H1 (cell line): ENCODE measurements around the gene PRR5L. TPM values are rescaled to one million over a fixed set of nuclear protein-coding genes. Genes with fewer than 3 reads are reported as not detected.

Source experiments
- CTCF ChIA-PET: fragments of 300-600 bp; sonication (Branson Sonifier 250); formaldehyde crosslinking; loops from one replicate; lab custom pipeline; 2021; ENCODE audit not compliant: partially characterized antibody; lab: Charles Lee
- POLR2A ChIA-PET: fragments of 300-600 bp; sonication (Branson Sonifier 250); formaldehyde crosslinking; loops from one replicate; lab custom pipeline; 2021; ENCODE audit warnings: inconsistent platforms; ENCODE audit not compliant: partially characterized antibody; lab: Charles Lee
- DNase-seq, 2 experiments: peaks; one replicate each; pipeline versions ENCODE4 v3.0.0 to v3.0.0-alpha.2; 2010 to 2022; ENCODE audit warnings: low spot score in 2 of 2, low read depth in 1 of 2, mixed read lengths in 1 of 2
- FAIRE-seq: peaks from 2 replicates; lab custom pipeline; 2011; peaks lifted over from hg19 to GRCh38; lab: Jason Lieb, UNC
- H2AFZ ChIP-seq: 2 replicates; pipeline ENCODE4 v1.8.1; 2012; ENCODE audit warnings: low read length, inconsistent platforms
- H2AK5ac ChIP-seq: 2 replicates; pipeline ENCODE4 v1.6.1; 2013; ENCODE audit warnings: low read depth, low read length
- H2BK120ac ChIP-seq: replicated peaks from 2 replicates; pipeline ENCODE3; 2013; ENCODE audit warnings: low read depth, low read length, inconsistent platforms
- H2BK12ac ChIP-seq: 2 replicates; pipeline ENCODE4 v1.6.1; 2013; ENCODE audit warnings: low read depth, low read length
- H2BK15ac ChIP-seq: 2 replicates; pipeline ENCODE4 v1.6.1; 2013; ENCODE audit warnings: low read length
- H2BK20ac ChIP-seq: 2 replicates; pipeline ENCODE4 v1.6.1; 2013; ENCODE audit warnings: low read length
- H2BK5ac ChIP-seq: 2 replicates; pipeline ENCODE4 v1.6.1; 2013; ENCODE audit warnings: low read depth, low read length
- H3K14ac ChIP-seq: 2 replicates; pipeline ENCODE4 v1.6.1; 2013; ENCODE audit warnings: inconsistent platforms; ENCODE audit not compliant: insufficient read length
- H3K18ac ChIP-seq: 2 replicates; pipeline ENCODE4 v1.6.1; 2013; ENCODE audit warnings: low read length; ENCODE audit errors: extremely low read depth
- H3K23ac ChIP-seq: 2 replicates; pipeline ENCODE4 v1.6.1; 2013; ENCODE audit warnings: inconsistent platforms; ENCODE audit not compliant: insufficient read length
- H3K23me2 ChIP-seq: 2 replicates; pipeline ENCODE4 v1.6.1; 2013; ENCODE audit warnings: low read depth, low read length
- H3K27ac ChIP-seq: 2 replicates; pipeline ENCODE4 v1.6.1; 2011; ENCODE audit warnings: low read depth, low read length, inconsistent platforms
- H3K27me3 ChIP-seq, 4 experiments: replicated peaks in 1 of 4; 1 replicate in 1 of 4; 2 replicates in 3 of 4; pipeline versions ENCODE4 v1.6.1 to v1.8.1; 2011 to 2013; ENCODE audit warnings: low read length in 3 of 4, mild to moderate bottlenecking in 3 of 4, inconsistent platforms in 2 of 4, mixed read lengths in 2 of 4, moderate library complexity in 1 of 4; ENCODE audit not compliant: control insufficient read depth in 3 of 4, insufficient read depth in 3 of 4; ENCODE audit errors: extremely low read depth in 1 of 4
- H3K36me3 ChIP-seq, 4 experiments: 2 replicates each; pipeline versions ENCODE4 v1.6.1 to v1.8.1; 2011 to 2013; ENCODE audit warnings: mild to moderate bottlenecking in 4 of 4, low read length in 3 of 4, moderate library complexity in 2 of 4, control low read depth in 1 of 4, inconsistent platforms in 1 of 4; ENCODE audit not compliant: insufficient read depth in 4 of 4, control insufficient read depth in 2 of 4
- H3K4ac ChIP-seq: replicated peaks from 2 replicates; pipeline ENCODE3; 2013; ENCODE audit warnings: low read length, low read depth, mixed read lengths, inconsistent platforms; ENCODE audit not compliant: insufficient read length
- H3K4me1 ChIP-seq, 4 experiments: replicated peaks in 1 of 4; 1 replicate in 1 of 4; 2 replicates in 3 of 4; pipeline versions ENCODE4 v1.6.1 to v1.8.1; 2011 to 2013; ENCODE audit warnings: low read length in 3 of 4, inconsistent platforms in 2 of 4, mixed read lengths in 1 of 4; ENCODE audit not compliant: insufficient read depth in 4 of 4, control insufficient read depth in 3 of 4
- H3K4me2 ChIP-seq, 2 experiments: 2 replicates each; pipeline versions ENCODE4 v1.6.1 to v1.8.1; 2011 to 2013; ENCODE audit warnings: low read depth in 2 of 2, low read length in 2 of 2, control low read depth in 1 of 2, inconsistent platforms in 1 of 2, mild to moderate bottlenecking in 1 of 2; ENCODE audit not compliant: insufficient read depth in 1 of 2
- H3K4me3 ChIP-seq, 4 experiments: fragments of 200-600, 300-600 bp in 1 of 4; sonication (generic), shearing (Covaris generic), sonication (Bioruptor Twin) in 1 of 4; 2 replicates each; pipeline versions ENCODE4 v1.5.1 to v1.8.1; 2011 to 2016; ENCODE audit warnings: low read length in 4 of 4, low read depth in 3 of 4, control low read depth in 2 of 4, inconsistent platforms in 2 of 4, mild to moderate bottlenecking in 2 of 4, mixed read lengths in 1 of 4, moderate library complexity in 1 of 4; ENCODE audit not compliant: insufficient read depth in 2 of 4; ENCODE audit errors: extremely low read depth in 1 of 4
- H3K56ac ChIP-seq: replicated peaks from 2 replicates; pipeline ENCODE3; 2013; ENCODE audit warnings: low read depth, mild to moderate bottlenecking, mixed read lengths, low read length, inconsistent platforms; ENCODE audit not compliant: insufficient read length
- H3K79me1 ChIP-seq: 2 replicates; pipeline ENCODE4 v1.6.1; 2013; ENCODE audit warnings: low read depth, low read length, control low read depth
- H3K79me2 ChIP-seq, 2 experiments: 2 replicates each; pipeline versions ENCODE4 v1.6.1 to v1.8.1; 2012 to 2013; ENCODE audit warnings: low read length in 2 of 2, mild to moderate bottlenecking in 2 of 2, inconsistent platforms in 1 of 2; ENCODE audit not compliant: insufficient read depth in 2 of 2, control insufficient read depth in 1 of 2
- H3K9ac ChIP-seq, 4 experiments: replicated peaks in 1 of 4; 1 replicate in 1 of 4; 2 replicates in 3 of 4; pipeline versions ENCODE4 v1.6.1 to v1.8.1; 2011 to 2013; ENCODE audit warnings: low read depth in 3 of 4, low read length in 3 of 4, control low read depth in 2 of 4, mild to moderate bottlenecking in 2 of 4, moderate library complexity in 2 of 4, inconsistent platforms in 1 of 4; ENCODE audit errors: extremely low read depth in 1 of 4
- H3K9me3 ChIP-seq, 2 experiments: 2 replicates each; pipeline versions ENCODE4 v1.6.1 to v1.8.1; 2012 to 2013; ENCODE audit warnings: mild to moderate bottlenecking in 2 of 2, moderate library complexity in 2 of 2, control low read depth in 1 of 2, inconsistent platforms in 1 of 2, low read depth in 1 of 2, low read length in 1 of 2, mixed read lengths in 1 of 2; ENCODE audit not compliant: insufficient read depth in 2 of 2
- H4K20me1 ChIP-seq, 2 experiments: replicated peaks in 1 of 2; 2 replicates each; pipeline versions ENCODE3 to v1.8.1; 2011 to 2013; ENCODE audit warnings: inconsistent platforms in 2 of 2, low read length in 2 of 2, mild to moderate bottlenecking in 1 of 2; ENCODE audit not compliant: insufficient read depth in 2 of 2, control insufficient read depth in 1 of 2
- H4K5ac ChIP-seq: 2 replicates; pipeline ENCODE4 v1.6.1; 2013; ENCODE audit warnings: low read length, low read depth, mixed read lengths, inconsistent platforms; ENCODE audit not compliant: insufficient read length
- H4K8ac ChIP-seq: 2 replicates; pipeline ENCODE4 v1.8.0; 2013; ENCODE audit warnings: mild to moderate bottlenecking, moderate library complexity, low read length, inconsistent platforms; ENCODE audit not compliant: insufficient read depth; ENCODE audit errors: extremely low read depth
- H4K91ac ChIP-seq: replicated peaks from 2 replicates; pipeline ENCODE3; 2013; ENCODE audit warnings: low read length, mixed read lengths, inconsistent platforms; ENCODE audit not compliant: insufficient read length
- CBX8 ChIP-seq: fragments of 300-800, 300-1000 bp; sonication (generic); IDR thresholded peaks from 2 replicates; pipeline ENCODE4 v1.7.1; 2016; ENCODE audit warnings: low read depth, low read length, borderline replicate concordance
- CHD2 ChIP-seq: IDR thresholded peaks from 2 replicates; pipeline ENCODE4 v1.6.1; 2012; ENCODE audit warnings: low read length, improper control_type of control experiment
- EZH2 ChIP-seq: fragments of 200-600 bp; sonication (generic); IDR thresholded peaks from 2 replicates; pipeline ENCODE4 v1.7.1; 2012; ENCODE audit warnings: low read depth, mild to moderate bottlenecking, moderate library complexity, low read length, inconsistent platforms; ENCODE audit not compliant: severe bottlenecking
- HDAC2 ChIP-seq, 2 experiments: fragments of 300-600 bp in 1 of 2; sonication (generic) in 1 of 2; IDR thresholded peaks; 2 replicates each; pipeline ENCODE4 v1.6.1; 2011 to 2012; ENCODE audit warnings: low read depth in 2 of 2, low read length in 2 of 2, mild to moderate bottlenecking in 2 of 2, moderate library complexity in 2 of 2, borderline replicate concordance in 1 of 2, inconsistent platforms in 1 of 2
- HDAC6 ChIP-seq: IDR thresholded peaks from one replicate; pipeline ENCODE4 v1.7.1; 2012; ENCODE audit warnings: low read depth, mild to moderate bottlenecking, inconsistent platforms, low read length, moderate library complexity
- JUND ChIP-seq: IDR thresholded peaks from 2 replicates; pipeline ENCODE4 v1.6.1; 2011; ENCODE audit warnings: mild to moderate bottlenecking, improper control_type of control experiment, low read length
- MAFK ChIP-seq: IDR thresholded peaks from 2 replicates; pipeline ENCODE4 v1.6.1; 2012; ENCODE audit warnings: low read depth, mild to moderate bottlenecking, improper control_type of control experiment, low read length
- POLR2AphosphoS5 ChIP-seq: IDR thresholded peaks from 2 replicates; pipeline ENCODE4 v1.6.1; 2011; ENCODE audit warnings: low read depth, low read length
- RAD21 ChIP-seq, 2 experiments: IDR thresholded peaks in 1 of 2; conservative IDR thresholded peaks in 1 of 2; 2 replicates each; pipeline ENCODE4 v1.6.1; 2011; ENCODE audit warnings: low read depth in 2 of 2, low read length in 2 of 2, improper control_type of control experiment in 1 of 2, inconsistent platforms in 1 of 2, mild to moderate bottlenecking in 1 of 2, moderate library complexity in 1 of 2
- SIX5 ChIP-seq: IDR thresholded peaks from 2 replicates; pipeline ENCODE4 v1.6.1; 2011; ENCODE audit warnings: mild to moderate bottlenecking, low read depth, low read length
- SP1 ChIP-seq: IDR thresholded peaks from 2 replicates; pipeline ENCODE4 v1.6.1; 2011; ENCODE audit warnings: low read depth, low read length
- YY1 ChIP-seq: IDR thresholded peaks from 2 replicates; pipeline ENCODE4 v1.6.1; 2011; ENCODE audit warnings: low read depth, mild to moderate bottlenecking, low read length
- ZNF274 ChIP-seq: IDR thresholded peaks from 2 replicates; pipeline ENCODE4 v1.7.0; 2012; ENCODE audit warnings: low read length, borderline replicate concordance; ENCODE audit errors: extremely low read depth
- WGBS, 2 experiments: shearing (Covaris generic) in 1 of 2; methylation state at CpG; one replicate each; pipeline versions ENCODE4 v1.1.6 to v1.1.7; 2013 to 2015; ENCODE audit warnings: low lambda C conversion rate in 2 of 2, mixed read lengths in 2 of 2, inconsistent platforms in 1 of 2, low coverage in 1 of 2, missing lambda C conversion rate in 1 of 2; ENCODE audit not compliant: insufficient replicate concordance in 2 of 2, insufficient coverage in 1 of 2, insufficient read length in 1 of 2; ENCODE audit errors: extremely low coverage in 1 of 2, missing lambda C conversion rate in 1 of 2; 5-methylcytosine and 5-hydroxymethylcytosine counted together
- polyA plus RNA-seq, 7 experiments: library from polyadenylated mRNA; depleted of rRNA in 3 of 7; stranded (reverse) in 5 of 7; unstranded in 2 of 7; fragments of >200 nt in 5 of 7; fragments of 200-250 nt in 2 of 7; gene quantifications; 1 replicate in 5 of 7; 2 replicates in 1 of 7; 4 replicates in 1 of 7; pipeline versions ENCODE4 v1.2.1 to v1.2.3, GENCODE V29; 2011 to 2013; ENCODE audit warnings: missing spikeins in 2 of 7, mixed read lengths in 2 of 7
- total RNA-seq: library from RNA; stranded (reverse); fragmentation: NEBNext Ultra II Directional; extraction: Animal tissue kit (Norgen Biotek cat#: 25700); gene quantifications from 2 replicates; pipeline ENCODE4 v1.2.1, GENCODE V29; 2021

The PRR5L gene
- total and polyA plus RNA-seq, 2 of the 8 experiments (the other 6 are each of a cell fraction or from before 2014, with no cell fraction given): 6.6 to 10.1 TPM

DNA sequence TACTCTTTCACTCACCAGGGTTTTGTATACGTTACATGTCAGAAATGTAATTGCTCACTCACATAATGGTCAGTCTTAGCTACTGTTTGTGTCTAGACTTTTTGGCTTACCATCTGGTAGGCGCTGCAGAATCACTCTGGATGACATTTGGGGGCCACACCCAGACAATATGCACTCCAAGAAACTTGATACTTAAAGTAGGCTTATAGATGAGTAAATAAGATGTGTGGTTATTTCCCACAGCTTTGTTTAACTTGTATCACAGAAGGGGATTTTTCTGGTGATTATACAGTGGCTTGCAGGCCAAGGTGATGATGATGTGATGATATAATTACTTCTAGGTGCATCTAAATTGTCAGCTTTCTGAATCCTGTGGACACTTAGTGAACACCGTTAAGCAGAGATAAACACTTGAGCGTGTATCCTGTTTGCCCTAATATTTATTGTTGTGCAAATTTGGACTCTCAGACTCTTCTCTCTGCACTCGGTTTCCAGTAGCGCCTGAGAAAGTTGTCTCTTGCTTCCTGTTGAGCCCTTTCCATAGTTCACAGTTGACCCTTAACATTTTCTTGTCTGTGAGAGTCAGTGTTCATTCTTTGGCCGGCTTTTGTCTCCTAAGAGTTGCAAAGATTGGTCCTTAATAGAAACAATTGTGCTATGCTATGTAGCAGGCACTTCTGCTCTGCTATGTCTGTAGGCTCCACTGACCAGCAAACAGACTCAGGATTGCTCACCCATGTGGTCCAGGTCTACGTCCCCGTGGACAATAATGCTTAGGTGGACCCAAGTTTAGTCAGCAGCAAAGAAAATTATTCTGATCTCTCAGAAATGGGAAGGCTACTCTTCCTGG lies 89.3 kb downstream of the PRR5L start:
- no peak for FAIRE-seq
- Histone ChIP-seq H3K27ac (no peak overlapping the region), H4K20me1 (no peaks in the 10 kb centered on the region), H3K4ac (no peak overlapping the region), H3K14ac (no peak overlapping the region), H3K36me3 (no peaks in the 10 kb centered on the region), H3K79me1 (no peaks in the 10 kb centered on the region), H3K23ac (no peak overlapping the region), H3K9me3 (no peaks in the 10 kb centered on the region), H4K8ac (no peak overlapping the region), H3K23me2 (no peaks in the 10 kb centered on the region), H4K91ac (no peak overlapping the region), H2AK5ac (no peak overlapping the region), H3K18ac (no peak overlapping the region), H2BK20ac (no peak overlapping the region), H3K4me3 (no peak overlapping the region), H3K4me2 (no peak overlapping the region), H2AFZ (no peak overlapping the region), H3K79me2 (no peaks in the 10 kb centered on the region), H3K56ac (no peak overlapping the region), H3K9ac (no peak overlapping the region), H2BK5ac (no peak overlapping the region), H2BK15ac (no peak overlapping the region), H4K5ac (no peak overlapping the region), H2BK120ac (no peak overlapping the region), H3K27me3 (peaks cover 0 to 1% (median 0%) of the 10 kb centered on the region in 4 experiments; a peak in 1 of 7 replicates), H2BK12ac (no peak overlapping the region), H3K4me1 (no peaks in the 10 kb centered on the region)
- POLR2A ChIA-PET: no interaction called here
- WGBS, 2 experiments: 84% methylated on average over 9 of the region's 9 CpGs; no CpG with 5 or more reads in 1 of the 2 experiments
- no peak for DNase-seq
- CTCF ChIA-PET: interaction anchor here (0.8 to 2.1 kb wide), 6 partner anchors 9 to 1246 kb away, joined by 3 to 8 read pairs (median 4); partner anchors contain the start of gene CD44
- TF ChIP-seq RAD21 (IDR thresholded peaks at IDR 0.05 in 1 of 2, conservative IDR thresholded peaks at IDR 0.05 in 1 of 2; ENCODE audit: low read depth in 2 of 2, low read length in 2 of 2): no peak
- no peak for TF ChIP-seq POLR2AphosphoS5
- no peak for TF ChIP-seq CBX8
- TF ChIP-seq EZH2: no peak
- TF ChIP-seq JUND: no peak
- TF ChIP-seq SP1: no peak
- TF ChIP-seq HDAC2 (IDR thresholded peaks at IDR 0.05; ENCODE audit: borderline replicate concordance in 1 of 2, low read depth in 2 of 2, low read length in 2 of 2): no peak
- no peak for TF ChIP-seq CHD2
- no peak for TF ChIP-seq HDAC6
- TF ChIP-seq MAFK: no peak
- no peak for TF ChIP-seq YY1
- no peak for TF ChIP-seq ZNF274
- TF ChIP-seq SIX5: no peak
